Esophagus (tissue), 2 donors: Measurements from ENCODE around the gene ATXN1. TPM values are rescaled to one million over a fixed set of nuclear protein-coding genes. Genes with fewer than 3 reads are reported as not detected.
"Not testable (repeated sequence)": the region's sequence is repeated elsewhere in the genome, so short reads cannot be mapped to it uniquely, and the experiment has no call there.

Experiments used
- H3K27ac ChIP-seq, 2 donors: one replicate each; pipeline ENCODE4 v1.5.1; 2013; ENCODE audit warnings: low read depth in 2 of 2, mild to moderate bottlenecking in 2 of 2, inconsistent platforms in 1 of 2, low read length in 1 of 2, moderate library complexity in 1 of 2
- H3K27me3 ChIP-seq, 2 donors: one replicate each; pipeline ENCODE4 v1.6.1; 2013; ENCODE audit warnings: low read length in 2 of 2, control low read depth in 1 of 2, mild to moderate bottlenecking in 1 of 2; ENCODE audit not compliant: insufficient read depth in 2 of 2, control insufficient read depth in 1 of 2
- H3K36me3 ChIP-seq, 2 donors: one replicate each; pipeline ENCODE4 v1.6.1; 2013; ENCODE audit warnings: low read length in 1 of 2; ENCODE audit not compliant: control insufficient read depth in 2 of 2, insufficient read depth in 2 of 2
- H3K4me1 ChIP-seq, 2 donors: one replicate each; pipeline ENCODE4 v1.6.1; 2013; ENCODE audit warnings: low read length in 1 of 2; ENCODE audit not compliant: control insufficient read depth in 2 of 2, insufficient read depth in 2 of 2
- H3K4me3 ChIP-seq, 2 donors: one replicate each; pipeline ENCODE4 v1.5.1; 2013; ENCODE audit warnings: low read length in 2 of 2, mild to moderate bottlenecking in 2 of 2, low read depth in 1 of 2, moderate library complexity in 1 of 2
- H3K9me3 ChIP-seq, 2 donors: one replicate each; pipeline ENCODE4 v1.6.1; 2013; ENCODE audit warnings: mild to moderate bottlenecking in 2 of 2, low read depth in 1 of 2, low read length in 1 of 2, moderate library complexity in 1 of 2; ENCODE audit not compliant: control insufficient read depth in 2 of 2, insufficient read depth in 1 of 2
- WGBS, 2 donors: extraction: QIAGEN DNeasy Blood & Tissue Kit; methylation state at CpG; one replicate each; pipeline ENCODE4 v1.1.7; 2013; 5-methylcytosine and 5-hydroxymethylcytosine counted together
- polyA plus RNA-seq, 2 donors: library from polyadenylated mRNA; stranded (reverse); fragments of 200-250 nt; gene quantifications; one replicate each; pipeline ENCODE4 v1.2.3, GENCODE V29; 2013
- donor health status: healthy with polysubstance abuse.
- donor health status: Bipolar disorder and iron deficiency.

Gene ATXN1
- polyA plus RNA-seq, 2 donors, result 4.3 to 8.8 TPM

DNA sequence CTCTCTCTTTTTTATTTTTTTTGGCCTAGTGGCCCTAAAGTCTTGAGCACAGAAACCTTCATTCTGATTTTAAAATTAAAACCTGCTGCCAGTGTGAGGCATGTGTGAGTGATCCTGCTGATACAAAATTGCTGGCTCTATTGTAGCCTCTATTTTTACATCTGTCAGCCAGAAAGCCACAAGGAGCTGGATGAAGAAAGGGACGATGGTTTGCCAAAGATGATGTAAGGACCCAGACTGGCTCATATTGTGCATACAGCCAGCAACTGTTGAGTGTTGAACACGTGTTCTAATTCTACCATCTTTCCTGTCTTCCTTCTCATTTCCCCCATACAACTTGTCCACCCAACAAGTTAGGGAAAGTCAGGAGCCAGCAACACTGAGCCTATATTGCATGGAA, 40.8 kb upstream of the ATXN1 start:
- no peaks in the 10 kb centered on the region for H3K27me3 ChIP-seq
- WGBS, 2 donors, result 52 to 58% methylated on average over 2 of the region's 2 CpGs

DNA sequence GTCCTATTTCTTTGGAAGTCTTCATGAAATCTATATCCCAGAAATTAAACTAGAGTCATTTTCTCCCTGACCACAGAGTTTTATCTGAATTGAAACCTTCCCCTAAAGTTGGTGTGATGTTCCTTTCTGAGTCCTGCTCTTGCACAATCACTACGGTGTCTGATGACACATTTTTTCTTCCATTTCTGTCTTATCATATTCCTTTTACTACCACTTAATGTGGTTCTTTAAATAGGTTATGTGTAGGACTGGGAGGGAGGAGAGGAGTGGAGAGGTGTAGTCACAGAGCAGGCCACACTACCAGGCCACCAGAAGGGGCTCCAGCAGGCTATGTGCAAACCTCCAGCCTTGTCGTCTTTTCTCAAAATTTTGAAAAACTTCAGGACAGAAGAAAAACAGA, 39.7 kb upstream of the ATXN1 start:
- Histone ChIP-seq H3K4me1 (no peaks in the 10 kb centered on the region), H3K9me3 (no peaks in the 10 kb centered on the region), H3K4me3 (no peak overlapping the region), H3K27me3 (no peaks in the 10 kb centered on the region), H3K36me3 (no peaks in the 10 kb centered on the region), H3K27ac (no peak overlapping the region)
- 75 to 78% methylated on average over 2 of the region's 2 CpGs for WGBS, 2 donors

More for the DNA sequence above, 40.8 kb upstream of the ATXN1 start:
- H3K4me1 ChIP-seq, result no peaks in the 10 kb centered on the region
- no peak overlapping the region for H3K27ac ChIP-seq
- H3K4me3 ChIP-seq, result no peak overlapping the region
- no peaks in the 10 kb centered on the region for H3K9me3 ChIP-seq
- no peaks in the 10 kb centered on the region for H3K36me3 ChIP-seq

DNA sequence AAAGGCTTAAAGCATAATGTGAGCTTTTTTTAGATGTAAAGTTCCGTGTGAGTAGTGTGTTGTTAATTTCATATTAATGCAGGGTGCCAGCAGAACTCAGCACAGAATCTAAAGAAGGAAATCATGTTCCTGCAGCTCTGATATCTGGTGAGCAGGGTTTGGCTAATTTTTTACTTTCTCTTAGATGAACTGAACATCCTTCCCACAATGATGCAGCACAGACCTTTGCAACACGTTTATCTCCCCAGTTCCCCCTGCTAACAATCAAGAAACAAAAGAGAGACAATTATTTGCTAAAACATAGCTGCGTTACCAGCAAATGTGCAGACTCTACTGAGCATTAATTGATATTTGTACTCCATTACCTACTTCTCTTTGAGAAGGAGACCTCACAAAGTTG, 39.1 kb upstream of the ATXN1 start:
- 59 to 67% methylated on average over 3 of the region's 3 CpGs for WGBS, 2 donors
- H3K27ac ChIP-seq, result no peak overlapping the region

DNA sequence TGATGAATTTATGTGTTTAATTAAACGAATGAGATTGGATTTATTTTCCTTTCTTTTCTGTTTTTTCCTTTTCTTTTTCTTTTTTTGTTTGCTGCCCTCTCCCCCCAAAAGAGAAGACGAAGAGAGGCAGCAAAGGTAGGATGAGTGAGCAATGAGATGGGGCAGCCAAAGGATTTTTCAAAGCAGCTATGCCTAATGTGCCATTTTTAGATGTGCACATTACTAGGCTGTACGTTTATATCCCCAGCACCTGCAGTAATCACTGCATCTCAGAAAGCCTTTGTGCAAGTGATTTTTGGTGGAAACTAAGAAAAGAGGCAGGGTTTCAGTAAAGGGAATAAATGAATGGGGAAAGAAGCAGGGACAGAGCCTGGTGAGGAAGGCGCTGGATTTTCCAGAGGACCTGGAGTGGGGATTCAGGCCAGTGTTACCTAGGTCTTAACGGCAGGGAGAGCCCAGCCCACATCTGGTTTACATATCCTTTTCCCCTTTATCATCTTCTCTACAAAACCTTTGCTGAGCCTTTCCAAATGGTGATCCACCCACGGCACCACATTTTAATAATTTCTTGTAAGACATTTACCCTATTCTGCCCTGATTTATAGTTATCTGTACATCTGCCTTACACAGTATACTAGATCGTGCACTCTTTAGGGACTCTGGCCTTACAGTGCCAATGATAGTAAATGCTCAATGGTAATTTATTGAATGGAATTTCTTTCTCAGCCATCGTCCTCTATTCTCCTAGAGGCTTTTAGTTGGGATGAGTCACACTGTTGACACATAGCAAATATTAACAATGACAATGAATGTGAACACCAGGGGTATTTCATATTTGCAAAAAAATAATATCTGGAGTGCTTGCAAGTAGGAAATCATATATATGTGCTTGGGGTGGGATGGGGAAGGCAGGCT, 38.3 kb upstream of the ATXN1 start:
- no peak overlapping the region for H3K27ac ChIP-seq
- 60 to 64% methylated on average over 8 of the region's 8 CpGs for WGBS, 2 donors

More for the DNA sequence above, 39.1 kb upstream of the ATXN1 start:
- Histone ChIP-seq H3K9me3 (no peaks in the 10 kb centered on the region), H3K4me3 (no peak overlapping the region), H3K4me1 (no peaks in the 10 kb centered on the region), H3K27me3 (no peaks in the 10 kb centered on the region), H3K36me3 (no peaks in the 10 kb centered on the region)

DNA sequence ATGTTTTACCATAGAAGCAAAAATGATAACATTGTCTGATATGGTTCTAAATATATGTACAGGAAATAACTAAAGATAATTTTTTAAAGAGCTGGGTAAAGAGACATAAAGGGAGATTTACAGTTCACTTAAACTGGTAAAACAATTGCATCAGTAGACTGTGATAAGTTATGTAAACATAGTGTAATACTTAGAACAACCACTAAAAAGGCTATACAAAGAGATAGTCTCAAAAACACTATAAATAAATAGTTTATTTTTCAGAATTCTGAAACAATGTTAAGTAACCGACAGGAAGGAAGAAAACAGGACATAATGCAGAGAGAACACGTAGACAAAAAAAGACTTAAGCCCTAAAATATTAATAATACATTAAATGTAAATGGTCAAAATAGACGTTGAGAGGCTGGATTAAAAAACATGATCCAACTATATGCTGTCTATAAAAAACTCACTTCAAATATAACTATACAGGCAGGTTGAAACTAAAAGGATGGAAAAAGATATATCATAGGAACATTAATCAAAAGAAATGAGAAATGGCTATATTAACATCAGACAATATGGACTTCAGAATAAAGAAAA, 32.7 kb upstream of the ATXN1 start:
- peaks cover 0 to 4% of the 10 kb centered on the region in 2 donors for H3K9me3 ChIP-seq
- no peak overlapping the region for H3K4me3 ChIP-seq
- H3K4me1 ChIP-seq, result no peaks in the 10 kb centered on the region
- H3K27ac ChIP-seq, result no peak overlapping the region
- H3K27me3 ChIP-seq, result no peaks in the 10 kb centered on the region
- WGBS, 2 donors, result 73 to 85% methylated on average over 3 of the region's 3 CpGs
- H3K36me3 ChIP-seq, result no peaks in the 10 kb centered on the region

More for the DNA sequence above, 38.3 kb upstream of the ATXN1 start:
- H3K4me3 ChIP-seq, result no peak overlapping the region
- no peaks in the 10 kb centered on the region for H3K4me1 ChIP-seq
- H3K36me3 ChIP-seq, result no peaks in the 10 kb centered on the region
- H3K9me3 ChIP-seq, result no peaks in the 10 kb centered on the region
- no peaks in the 10 kb centered on the region for H3K27me3 ChIP-seq

DNA sequence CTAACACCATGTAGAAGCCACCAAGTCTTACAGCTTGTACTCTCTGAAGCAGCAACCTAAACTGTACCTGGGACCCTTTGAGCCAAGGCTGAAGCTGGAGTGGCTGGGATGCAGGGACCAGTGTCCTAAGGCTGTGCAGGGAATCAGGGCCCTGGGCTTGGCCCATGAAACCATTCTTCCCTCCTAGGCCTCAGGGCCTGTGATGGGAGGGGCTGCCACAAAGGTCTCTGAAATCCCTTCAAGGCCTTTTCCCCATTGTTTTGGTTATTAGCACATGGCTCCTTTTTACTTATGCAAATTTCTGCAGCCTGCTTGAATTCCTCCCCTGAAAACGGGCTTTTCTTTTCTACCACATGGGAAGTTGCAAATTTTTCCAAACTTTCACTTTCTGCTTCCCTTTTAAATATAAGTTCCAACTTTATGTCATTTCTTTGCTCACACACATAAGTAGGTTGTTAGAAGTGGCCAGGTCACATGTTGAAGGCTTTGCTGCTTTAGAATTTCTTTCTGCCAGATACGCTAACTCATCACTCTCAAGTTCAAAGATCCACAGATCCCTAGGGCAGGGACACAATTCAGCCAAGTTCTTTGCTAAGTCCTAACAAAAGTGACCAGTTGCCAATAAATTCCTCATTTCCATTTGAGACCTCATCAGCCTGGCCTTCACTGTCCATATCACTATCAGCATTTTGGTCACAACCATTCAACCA, 28.2 kb upstream of the ATXN1 start:
- Histone ChIP-seq H3K27ac (no peak overlapping the region), H3K9me3 (peaks cover 0 to 4% of the 10 kb centered on the region in 2 donors), H3K36me3 (no peaks in the 10 kb centered on the region), H3K27me3 (no peaks in the 10 kb centered on the region), H3K4me3 (no peak overlapping the region), H3K4me1 (no peaks in the 10 kb centered on the region)
- 76 to 85% methylated on average over 2 of the region's 2 CpGs for WGBS, 2 donors

DNA sequence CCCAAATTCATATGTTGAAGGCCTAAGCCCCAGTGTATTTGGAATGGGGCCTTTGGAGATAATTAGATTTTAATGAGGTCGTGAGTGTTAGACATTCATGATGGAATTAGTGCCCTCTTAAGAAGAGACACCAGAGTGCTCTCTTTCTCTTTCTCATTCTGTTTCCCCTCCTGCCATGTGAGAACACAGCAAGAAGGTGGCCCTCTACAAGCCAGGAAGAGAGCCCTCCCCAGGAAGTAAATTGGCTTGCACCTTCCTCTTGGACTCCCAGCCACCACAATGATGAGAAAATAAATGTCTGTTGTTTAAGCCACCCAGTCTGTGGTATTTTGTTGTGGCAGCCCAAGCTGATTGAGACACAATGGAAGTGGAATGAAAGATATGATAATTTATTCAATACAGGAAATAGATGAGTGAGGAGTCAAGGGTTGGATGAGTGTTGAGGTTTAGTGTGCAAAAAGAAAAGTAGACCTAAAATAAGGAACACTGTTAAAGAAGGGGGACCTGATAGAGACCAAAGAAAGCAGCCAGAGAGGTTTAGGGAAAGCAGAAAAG, 25.9 kb upstream of the ATXN1 start:
- Histone ChIP-seq H3K9me3 (peaks cover 0 to 4% of the 10 kb centered on the region in 2 donors), H3K27me3 (no peaks in the 10 kb centered on the region), H3K27ac (no peak overlapping the region), H3K4me3 (no peak overlapping the region), H3K4me1 (no peaks in the 10 kb centered on the region), H3K36me3 (no peaks in the 10 kb centered on the region)
- WGBS, 2 donors, result 81 to 90% methylated on average over 1 of the region's 1 CpG

DNA sequence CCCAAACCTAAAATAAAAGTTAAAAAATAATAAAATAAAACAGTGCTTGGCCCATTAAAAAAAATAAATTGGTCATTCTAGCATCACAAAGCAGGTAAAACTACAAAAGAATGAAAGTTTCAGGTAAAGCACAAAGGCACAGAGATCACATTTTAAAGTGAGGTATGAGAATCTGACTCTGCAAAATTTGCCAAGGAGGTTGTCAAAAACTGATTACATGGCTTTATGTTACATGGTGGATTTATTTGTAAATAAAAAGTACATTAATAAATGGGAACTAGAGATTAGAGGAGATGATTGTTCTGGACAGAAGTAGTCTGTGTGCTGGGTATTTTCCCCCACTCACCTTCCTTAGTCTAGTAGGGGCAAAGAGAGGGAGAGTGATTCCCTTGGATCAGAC, 24.2 kb upstream of the ATXN1 start:
- Histone ChIP-seq H3K4me3 (no peak overlapping the region), H3K36me3 (no peaks in the 10 kb centered on the region), H3K9me3 (peaks cover 0 to 4% of the 10 kb centered on the region in 2 donors), H3K4me1 (peaks cover 0 to 5% of the 10 kb centered on the region in 2 donors), H3K27ac (no peak overlapping the region), H3K27me3 (no peaks in the 10 kb centered on the region)

DNA sequence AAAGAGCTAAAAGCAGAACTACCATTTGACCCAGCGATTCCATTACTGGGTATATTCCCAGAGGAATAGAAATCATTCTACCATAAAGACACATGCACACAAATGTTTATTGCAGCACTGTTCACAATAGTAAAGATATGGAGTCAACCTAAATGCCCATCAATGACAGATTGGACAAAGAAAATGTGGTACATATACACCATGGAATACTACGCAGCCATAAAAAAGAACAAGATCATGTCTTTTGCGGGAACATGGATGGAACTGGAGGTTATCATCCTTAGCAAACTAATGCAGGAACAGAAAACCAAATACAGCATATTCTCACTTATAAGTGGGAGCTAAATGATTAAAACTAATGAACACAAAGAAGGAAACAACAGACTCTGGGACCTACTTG, 23.7 kb upstream of the ATXN1 start:
- not testable (repeated sequence) for H3K36me3 ChIP-seq, H3K9me3 ChIP-seq, H3K4me3 ChIP-seq, H3K27me3 ChIP-seq, H3K4me1 ChIP-seq, H3K27ac ChIP-seq
- 84 to 97% methylated on average over 3 of the region's 3 CpGs for WGBS, 2 donors
